K562 (cell line): Measurements from ENCODE around the gene P2RY6. TPM values are rescaled to one million over a fixed set of nuclear protein-coding genes. Genes with fewer than 3 reads are reported as not detected.

Experiments
- ATAC-seq: fragments of 200-7000 bp; cut with Tn5 transposase; 3 replicates; pipeline ENCODE4 v1.9.1; 2020; ENCODE audit warnings: moderate library complexity
- BruUV-seq: library from RNA; stranded (reverse); fragments of 400-500 nt; replicated peaks from 2 replicates; lab custom pipeline; 2021; lab: Mats Ljungman, UMichigan
- CTCF ChIA-PET: fragments of 300-600 bp; formaldehyde crosslinking; extraction: SDS; loops from one replicate; lab custom pipeline; 2021; ENCODE audit warnings: low intra/inter-chr PET ratio; lab: Yijun Ruan, JAX
- POLR2A ChIA-PET: fragments of 300-600, 350-650 bp; sonication (Branson Sonifier 250); formaldehyde crosslinking; extraction: SDS; loops from one replicate; lab custom pipeline; 2021; ENCODE audit warnings: antibody characterized with exemption, inconsistent platforms; lab: Yijun Ruan, JAX
- DNase-seq, 4 experiments: peaks; one replicate each; pipeline versions ENCODE4 v3.0.0 to v3.0.0-alpha.2; 2011 to 2018; ENCODE audit warnings: low spot score in 3 of 4, mixed read lengths in 3 of 4; ENCODE audit errors: extremely low read depth in 1 of 4
- FAIRE-seq: peaks from 2 replicates; lab custom pipeline; 2011; peaks lifted over from hg19 to GRCh38; lab: Jason Lieb, UNC
- H2AFZ ChIP-seq: 2 replicates; pipeline ENCODE4 v1.6.0; 2011; ENCODE audit warnings: low read depth, low read length, control low read depth, inconsistent platforms
- H3K27ac ChIP-seq: fragments of 200-600 bp; 3 replicates; pipeline ENCODE4 v1.8.0; 2011; ENCODE audit warnings: low read depth, mild to moderate bottlenecking, control low read depth, inconsistent platforms, low read length, moderate library complexity, mixed read lengths; ENCODE audit errors: extremely low read depth
- H3K27me3 ChIP-seq, 2 experiments: fragments of 300-600 bp in 1 of 2; 2 replicates in 1 of 2; 3 replicates in 1 of 2; pipeline versions ENCODE4 v1.6.0 to v1.8.0; 2011; ENCODE audit warnings: inconsistent platforms in 2 of 2, low read length in 2 of 2, mild to moderate bottlenecking in 1 of 2, mixed read lengths in 1 of 2, moderate library complexity in 1 of 2; ENCODE audit not compliant: control insufficient read depth in 2 of 2, insufficient read depth in 2 of 2
- H3K36me3 ChIP-seq: fragments of 300-600 bp; 3 replicates; pipeline ENCODE4 v1.8.0; 2011; ENCODE audit warnings: mild to moderate bottlenecking, low read length, inconsistent platforms; ENCODE audit not compliant: control insufficient read depth, insufficient read depth
- H3K4me1 ChIP-seq, 2 experiments: fragments of 200-600 bp in 1 of 2; replicated peaks in 1 of 2; 2 replicates in 1 of 2; 3 replicates in 1 of 2; pipeline versions ENCODE4 v1.5.1 to v1.8.0; 2011; ENCODE audit warnings: inconsistent platforms in 2 of 2, low read length in 2 of 2, mild to moderate bottlenecking in 1 of 2, mixed read lengths in 1 of 2, moderate library complexity in 1 of 2; ENCODE audit not compliant: control insufficient read depth in 2 of 2, insufficient read depth in 2 of 2
- H3K4me2 ChIP-seq: 2 replicates; pipeline ENCODE4 v1.6.1; 2011; ENCODE audit warnings: low read length, control low read depth, inconsistent platforms, mixed read lengths; ENCODE audit not compliant: insufficient read depth
- H3K4me3 ChIP-seq: fragments of 200-600 bp; sonication (generic), shearing (Covaris generic); 2 replicates; pipeline ENCODE4 v1.5.1; 2016; ENCODE audit warnings: control low read depth, inconsistent platforms
- H3K79me2 ChIP-seq: fragments of 200-600 bp; 3 replicates; pipeline ENCODE4 v1.8.0; 2011; ENCODE audit warnings: low read length, inconsistent platforms; ENCODE audit not compliant: control insufficient read depth, insufficient read depth
- H3K9ac ChIP-seq, 2 experiments: 2 replicates each; pipeline versions ENCODE4 v1.6.0 to v1.6.1; 2011; ENCODE audit warnings: low read depth in 2 of 2, low read length in 2 of 2, control low read depth in 1 of 2, inconsistent platforms in 1 of 2, mild to moderate bottlenecking in 1 of 2, mixed read lengths in 1 of 2; ENCODE audit not compliant: insufficient read depth in 1 of 2
- H3K9me1 ChIP-seq: one replicate; pipeline ENCODE4 v1.6.0; 2011; ENCODE audit warnings: inconsistent platforms, mild to moderate bottlenecking, low read length, moderate library complexity; ENCODE audit not compliant: control insufficient read depth, insufficient read depth
- H3K9me3 ChIP-seq: replicated peaks from 2 replicates; pipeline ENCODE4 v1.5.1; 2011; ENCODE audit warnings: low read depth, low read length, inconsistent platforms; ENCODE audit not compliant: control insufficient read depth, insufficient read depth
- H4K20me1 ChIP-seq: replicated peaks from 2 replicates; pipeline ENCODE4 v1.6.1; 2011; ENCODE audit warnings: low read length, inconsistent platforms, mixed read lengths; ENCODE audit not compliant: control insufficient read depth, insufficient read depth
- CSDE1 ChIP-seq, 2 experiments: fragments of 450-650 bp; IDR thresholded peaks; 2 replicates each; pipeline ENCODE4 v1.6.1; 2016; ENCODE audit warnings: mild to moderate bottlenecking in 1 of 2
- NBN ChIP-seq: fragments of 450-650 bp; IDR thresholded peaks from 2 replicates; pipeline ENCODE4 v1.6.1; 2016; ENCODE audit warnings: low read depth, mild to moderate bottlenecking
- ZNF668 ChIP-seq: fragments of 250-450 bp; sonication (Bioruptor Pico); IDR thresholded peaks from 2 replicates; pipeline ENCODE4 v1.8.0; 2022; ENCODE audit warnings: mild to moderate bottlenecking, inconsistent platforms
- ZSCAN32 ChIP-seq: fragments of 450-650 bp; formaldehyde crosslinking; IDR thresholded peaks from 2 replicates; pipeline ENCODE4 v1.4.0; 2020; ENCODE audit warnings: mild to moderate bottlenecking, moderate library complexity
- WGBS: fragments of 100-300 bp; shearing (Covaris generic); methylation state at CpG from one replicate; pipeline ENCODE4 v1.1.6; 2016; ENCODE audit warnings: low coverage, mixed read lengths; ENCODE audit not compliant: insufficient coverage; ENCODE audit errors: missing lambda C conversion rate; 5-methylcytosine and 5-hydroxymethylcytosine counted together
- in situ Hi-C: fragments of 300-500 bp; cut with MboI; formaldehyde crosslinking; loops from 4 replicates; pipeline ENCODE4 v1.15.0; 2018; ENCODE audit warnings: inconsistent platforms, mixed read lengths
- intact Hi-C: fragments of 100-400 bp; cut with micrococcal nuclease; formaldehyde crosslinking; loops from 2 replicates; pipeline ENCODE4 v1.14.2; 2022
- polyA plus RNA-seq, 8 experiments: library from polyadenylated mRNA; depleted of rRNA in 4 of 8; stranded (reverse) in 5 of 8; unstranded in 3 of 8; fragments of >200 nt; fragmentation: Nextera tagmentation in 2 of 8; fragmentation: Illumina TruSeq in 1 of 8; extraction: Ambion mirVana in 2 of 8; extraction: Trizol in 1 of 8; gene quantifications; 2 replicates each; pipeline versions ENCODE4 v1.2.1 to v1.2.3, GENCODE V29; 2011 to 2014; ENCODE audit warnings: inconsistent platforms in 1 of 8, missing spikeins in 1 of 8
- total RNA-seq, 7 experiments: library from RNA; depleted of rRNA in 6 of 7; stranded (reverse); fragments of >200 nt in 6 of 7; fragmentation: Illumina TruSeq in 2 of 7; extraction: Trizol in 2 of 7; gene quantifications; 2 replicates each; pipeline versions ENCODE4 v1.2.1 to v1.2.3, GENCODE V29; 2011 to 2021; ENCODE audit warnings: low replicate concordance in 1 of 7
- TF ChIP-seq, protein P1 (sequence below): fragments of 250-450 bp; sonication (Bioruptor Pico); IDR thresholded peaks from 2 replicates; pipeline ENCODE4 v1.4.0; 2020
- TF ChIP-seq, protein P2 (sequence below), 2 experiments: fragments of 150-350 bp in 1 of 2; IDR thresholded peaks; 2 replicates each; pipeline ENCODE4 v1.6.1; 2012 to 2016; ENCODE audit warnings: low read depth in 2 of 2, low read length in 2 of 2, mild to moderate bottlenecking in 1 of 2, moderate library complexity in 1 of 2
- TF ChIP-seq, protein P3 (sequence below): sonication (generic); formaldehyde crosslinking; IDR thresholded peaks from 2 replicates; pipeline ENCODE4 v1.8.1; 2022; ENCODE audit warnings: missing genetic modification reagents
- TF ChIP-seq, protein P4 (sequence below): fragments of 250-450 bp; sonication (Bioruptor Pico); IDR thresholded peaks from 2 replicates; pipeline ENCODE4 v1.4.0; 2020; ENCODE audit warnings: mild to moderate bottlenecking, moderate library complexity
- TF ChIP-seq, protein P5 (sequence below): sonication (generic); formaldehyde crosslinking; IDR thresholded peaks from 2 replicates; pipeline ENCODE4 v1.8.0; 2023; ENCODE audit warnings: missing genetic modification reagents, mild to moderate bottlenecking, borderline replicate concordance

The P2RY6 gene
- total and polyA plus RNA-seq, 9 of the 15 experiments (the other 6 are each of a cell fraction or from before 2014, with no cell fraction given), result not detected

DNA sequence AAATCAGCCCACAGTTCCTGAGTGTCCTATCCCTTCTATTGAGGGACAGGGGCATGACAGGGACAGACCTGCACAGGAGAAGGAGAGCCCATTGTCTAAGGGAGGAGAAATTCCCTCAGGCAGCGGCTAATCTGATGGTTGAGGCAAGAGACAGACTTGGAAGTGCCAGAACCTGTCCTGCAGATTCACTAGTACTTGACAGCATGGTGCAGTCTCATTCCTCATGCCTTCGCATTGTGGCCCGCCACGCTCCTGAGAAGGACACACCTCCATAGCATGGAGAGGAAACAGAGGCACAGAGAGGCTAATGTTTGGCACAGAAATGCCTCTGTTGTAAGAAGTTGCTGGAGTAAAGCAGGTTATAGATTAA, 3.2 kb downstream of the P2RY6 start:
- DNase-seq (no peak), ATAC-seq (no peak), FAIRE-seq (no peak)
- Histone ChIP-seq H3K9ac (no peak overlapping the region), H3K4me3 (no peak overlapping the region), H3K4me1 (peaks cover 0 to 13% of the 10 kb centered on the region in 2 experiments; a peak in 3 of 5 replicates), H2AFZ (no peak overlapping the region), H3K79me2 (no peaks in the 10 kb centered on the region), H3K27me3 (peaks cover 36 to 47% of the 10 kb centered on the region in 2 experiments), H3K36me3 (no peaks in the 10 kb centered on the region), H3K4me2 (no peak overlapping the region), H3K9me1 (no peaks in the 10 kb centered on the region), H3K9me3 (no peaks in the 10 kb centered on the region), H3K27ac (no peak overlapping the region), H4K20me1 (no peaks in the 10 kb centered on the region)
- WGBS, result 9% methylated on average over 4 of the region's 4 CpGs
- TF ChIP-seq ZNF668 (CRISPR knock-in tag) (no peak), ZSCAN32 (no peak), CSDE1 (IDR thresholded peaks at IDR 0.05) (no peak), NBN (no peak)
- TF ChIP-seq, protein P1, sequence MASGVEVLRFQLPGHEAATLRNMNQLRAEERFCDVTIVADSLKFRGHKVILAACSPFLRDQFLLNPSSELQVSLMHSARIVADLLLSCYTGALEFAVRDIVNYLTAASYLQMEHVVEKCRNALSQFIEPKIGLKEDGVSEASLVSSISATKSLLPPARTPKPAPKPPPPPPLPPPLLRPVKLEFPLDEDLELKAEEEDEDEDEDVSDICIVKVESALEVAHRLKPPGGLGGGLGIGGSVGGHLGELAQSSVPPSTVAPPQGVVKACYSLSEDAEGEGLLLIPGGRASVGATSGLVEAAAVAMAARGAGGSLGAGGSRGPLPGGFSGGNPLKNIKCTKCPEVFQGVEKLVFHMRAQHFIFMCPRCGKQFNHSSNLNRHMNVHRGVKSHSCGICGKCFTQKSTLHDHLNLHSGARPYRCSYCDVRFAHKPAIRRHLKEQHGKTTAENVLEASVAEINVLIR (CRISPR knock-in tag), result no peak
- TF ChIP-seq, protein P2, sequence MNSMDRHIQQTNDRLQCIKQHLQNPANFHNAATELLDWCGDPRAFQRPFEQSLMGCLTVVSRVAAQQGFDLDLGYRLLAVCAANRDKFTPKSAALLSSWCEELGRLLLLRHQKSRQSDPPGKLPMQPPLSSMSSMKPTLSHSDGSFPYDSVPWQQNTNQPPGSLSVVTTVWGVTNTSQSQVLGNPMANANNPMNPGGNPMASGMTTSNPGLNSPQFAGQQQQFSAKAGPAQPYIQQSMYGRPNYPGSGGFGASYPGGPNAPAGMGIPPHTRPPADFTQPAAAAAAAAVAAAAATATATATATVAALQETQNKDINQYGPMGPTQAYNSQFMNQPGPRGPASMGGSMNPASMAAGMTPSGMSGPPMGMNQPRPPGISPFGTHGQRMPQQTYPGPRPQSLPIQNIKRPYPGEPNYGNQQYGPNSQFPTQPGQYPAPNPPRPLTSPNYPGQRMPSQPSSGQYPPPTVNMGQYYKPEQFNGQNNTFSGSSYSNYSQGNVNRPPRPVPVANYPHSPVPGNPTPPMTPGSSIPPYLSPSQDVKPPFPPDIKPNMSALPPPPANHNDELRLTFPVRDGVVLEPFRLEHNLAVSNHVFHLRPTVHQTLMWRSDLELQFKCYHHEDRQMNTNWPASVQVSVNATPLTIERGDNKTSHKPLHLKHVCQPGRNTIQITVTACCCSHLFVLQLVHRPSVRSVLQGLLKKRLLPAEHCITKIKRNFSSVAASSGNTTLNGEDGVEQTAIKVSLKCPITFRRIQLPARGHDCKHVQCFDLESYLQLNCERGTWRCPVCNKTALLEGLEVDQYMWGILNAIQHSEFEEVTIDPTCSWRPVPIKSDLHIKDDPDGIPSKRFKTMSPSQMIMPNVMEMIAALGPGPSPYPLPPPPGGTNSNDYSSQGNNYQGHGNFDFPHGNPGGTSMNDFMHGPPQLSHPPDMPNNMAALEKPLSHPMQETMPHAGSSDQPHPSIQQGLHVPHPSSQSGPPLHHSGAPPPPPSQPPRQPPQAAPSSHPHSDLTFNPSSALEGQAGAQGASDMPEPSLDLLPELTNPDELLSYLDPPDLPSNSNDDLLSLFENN (IDR thresholded peaks at IDR 0.05; ENCODE audit: low read depth in 2 of 2, low read length in 2 of 2), result no peak
- TF ChIP-seq, protein P3, sequence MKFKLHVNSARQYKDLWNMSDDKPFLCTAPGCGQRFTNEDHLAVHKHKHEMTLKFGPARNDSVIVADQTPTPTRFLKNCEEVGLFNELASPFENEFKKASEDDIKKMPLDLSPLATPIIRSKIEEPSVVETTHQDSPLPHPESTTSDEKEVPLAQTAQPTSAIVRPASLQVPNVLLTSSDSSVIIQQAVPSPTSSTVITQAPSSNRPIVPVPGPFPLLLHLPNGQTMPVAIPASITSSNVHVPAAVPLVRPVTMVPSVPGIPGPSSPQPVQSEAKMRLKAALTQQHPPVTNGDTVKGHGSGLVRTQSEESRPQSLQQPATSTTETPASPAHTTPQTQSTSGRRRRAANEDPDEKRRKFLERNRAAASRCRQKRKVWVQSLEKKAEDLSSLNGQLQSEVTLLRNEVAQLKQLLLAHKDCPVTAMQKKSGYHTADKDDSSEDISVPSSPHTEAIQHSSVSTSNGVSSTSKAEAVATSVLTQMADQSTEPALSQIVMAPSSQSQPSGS (CRISPR knock-in tag), result no peak
- TF ChIP-seq, protein P4, sequence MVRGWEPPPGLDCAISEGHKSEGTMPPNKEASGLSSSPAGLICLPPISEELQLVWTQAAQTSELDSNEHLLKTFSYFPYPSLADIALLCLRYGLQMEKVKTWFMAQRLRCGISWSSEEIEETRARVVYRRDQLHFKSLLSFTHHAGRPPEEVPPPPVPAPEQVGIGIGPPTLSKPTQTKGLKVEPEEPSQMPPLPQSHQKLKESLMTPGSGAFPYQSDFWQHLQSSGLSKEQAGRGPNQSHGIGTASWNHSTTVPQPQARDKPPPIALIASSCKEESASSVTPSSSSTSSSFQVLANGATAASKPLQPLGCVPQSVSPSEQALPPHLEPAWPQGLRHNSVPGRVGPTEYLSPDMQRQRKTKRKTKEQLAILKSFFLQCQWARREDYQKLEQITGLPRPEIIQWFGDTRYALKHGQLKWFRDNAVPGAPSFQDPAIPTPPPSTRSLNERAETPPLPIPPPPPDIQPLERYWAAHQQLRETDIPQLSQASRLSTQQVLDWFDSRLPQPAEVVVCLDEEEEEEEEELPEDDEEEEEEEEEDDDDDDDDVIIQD (CRISPR knock-in tag), result no peak
- TF ChIP-seq, protein P5, sequence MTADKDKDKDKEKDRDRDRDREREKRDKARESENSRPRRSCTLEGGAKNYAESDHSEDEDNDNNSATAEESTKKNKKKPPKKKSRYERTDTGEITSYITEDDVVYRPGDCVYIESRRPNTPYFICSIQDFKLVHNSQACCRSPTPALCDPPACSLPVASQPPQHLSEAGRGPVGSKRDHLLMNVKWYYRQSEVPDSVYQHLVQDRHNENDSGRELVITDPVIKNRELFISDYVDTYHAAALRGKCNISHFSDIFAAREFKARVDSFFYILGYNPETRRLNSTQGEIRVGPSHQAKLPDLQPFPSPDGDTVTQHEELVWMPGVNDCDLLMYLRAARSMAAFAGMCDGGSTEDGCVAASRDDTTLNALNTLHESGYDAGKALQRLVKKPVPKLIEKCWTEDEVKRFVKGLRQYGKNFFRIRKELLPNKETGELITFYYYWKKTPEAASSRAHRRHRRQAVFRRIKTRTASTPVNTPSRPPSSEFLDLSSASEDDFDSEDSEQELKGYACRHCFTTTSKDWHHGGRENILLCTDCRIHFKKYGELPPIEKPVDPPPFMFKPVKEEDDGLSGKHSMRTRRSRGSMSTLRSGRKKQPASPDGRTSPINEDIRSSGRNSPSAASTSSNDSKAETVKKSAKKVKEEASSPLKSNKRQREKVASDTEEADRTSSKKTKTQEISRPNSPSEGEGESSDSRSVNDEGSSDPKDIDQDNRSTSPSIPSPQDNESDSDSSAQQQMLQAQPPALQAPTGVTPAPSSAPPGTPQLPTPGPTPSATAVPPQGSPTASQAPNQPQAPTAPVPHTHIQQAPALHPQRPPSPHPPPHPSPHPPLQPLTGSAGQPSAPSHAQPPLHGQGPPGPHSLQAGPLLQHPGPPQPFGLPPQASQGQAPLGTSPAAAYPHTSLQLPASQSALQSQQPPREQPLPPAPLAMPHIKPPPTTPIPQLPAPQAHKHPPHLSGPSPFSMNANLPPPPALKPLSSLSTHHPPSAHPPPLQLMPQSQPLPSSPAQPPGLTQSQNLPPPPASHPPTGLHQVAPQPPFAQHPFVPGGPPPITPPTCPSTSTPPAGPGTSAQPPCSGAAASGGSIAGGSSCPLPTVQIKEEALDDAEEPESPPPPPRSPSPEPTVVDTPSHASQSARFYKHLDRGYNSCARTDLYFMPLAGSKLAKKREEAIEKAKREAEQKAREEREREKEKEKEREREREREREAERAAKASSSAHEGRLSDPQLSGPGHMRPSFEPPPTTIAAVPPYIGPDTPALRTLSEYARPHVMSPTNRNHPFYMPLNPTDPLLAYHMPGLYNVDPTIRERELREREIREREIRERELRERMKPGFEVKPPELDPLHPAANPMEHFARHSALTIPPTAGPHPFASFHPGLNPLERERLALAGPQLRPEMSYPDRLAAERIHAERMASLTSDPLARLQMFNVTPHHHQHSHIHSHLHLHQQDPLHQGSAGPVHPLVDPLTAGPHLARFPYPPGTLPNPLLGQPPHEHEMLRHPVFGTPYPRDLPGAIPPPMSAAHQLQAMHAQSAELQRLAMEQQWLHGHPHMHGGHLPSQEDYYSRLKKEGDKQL (CRISPR knock-in tag), result no peak
- ChIA-PET POLR2A (interaction anchor here (0.6 kb wide), 1 partner anchor 8 kb away, joined by 3 read pairs; no protein-coding TSS in a partner anchor), CTCF (no interaction called here)
- intact Hi-C loops, result no loop called here
- no TSS peak for BruUV-seq
- in situ Hi-C loops, result no loop called here
